ENCODE data around the gene DDX41. TPM values are rescaled to one million over a fixed set of nuclear protein-coding genes. Genes with fewer than 3 reads are reported as not detected.

The DDX41 gene
- total RNA-seq, 6 donors from 2014 or later: 82.0 to 150 (median 91.9) TPM

DNA sequence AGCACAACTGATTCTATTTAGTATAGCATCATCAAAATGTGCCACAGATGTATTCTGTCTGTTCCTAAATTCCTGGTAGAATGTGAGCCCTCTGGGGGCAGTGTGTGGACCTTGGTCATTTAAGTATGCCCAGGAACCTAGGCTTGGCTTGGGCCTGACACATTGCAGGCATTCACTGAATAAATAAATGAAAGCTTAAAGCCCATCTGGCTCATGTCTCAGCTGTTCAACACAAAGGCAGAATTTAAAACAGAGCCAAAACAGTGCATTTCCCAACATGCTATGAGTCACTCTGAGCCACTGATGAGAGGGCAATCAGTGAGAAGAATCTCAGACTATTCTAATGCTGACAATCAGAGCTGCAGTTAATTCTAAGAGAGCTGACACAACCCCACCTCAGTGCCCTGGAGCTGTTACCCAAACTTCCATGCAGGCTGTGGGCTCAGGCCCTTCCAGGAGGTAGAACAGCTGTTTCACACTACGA lies 29.5 kb upstream of the DDX41 start:
- Histone ChIP-seq H3K27me3 (no peaks in the 10 kb centered on the region), H3K36me3 (peaks cover 0 to 13% (median 0%) of the 10 kb centered on the region in 4 donors), H3K27ac (peak overlapping the region; percentile 72 to 77 (median 74)), H3K4me1 (peaks cover 25 to 42% (median 36%) of the 10 kb centered on the region in 4 donors), H3K4me3 (no peak overlapping the region), H3K9me3 (no peaks in the 10 kb centered on the region)
- ATAC-seq (ENCODE audit: low FRiP score in 2 of 2) (peak; percentile 78 to 89), DNase-seq (peak in 1 of 2 donors; percentile 46)
- 88% methylated on average over 1 of the region's 1 CpG; no CpG with 5 or more reads in 1 of the 2 donors for WGBS, 2 donors
- TF ChIP-seq, protein P1, sequence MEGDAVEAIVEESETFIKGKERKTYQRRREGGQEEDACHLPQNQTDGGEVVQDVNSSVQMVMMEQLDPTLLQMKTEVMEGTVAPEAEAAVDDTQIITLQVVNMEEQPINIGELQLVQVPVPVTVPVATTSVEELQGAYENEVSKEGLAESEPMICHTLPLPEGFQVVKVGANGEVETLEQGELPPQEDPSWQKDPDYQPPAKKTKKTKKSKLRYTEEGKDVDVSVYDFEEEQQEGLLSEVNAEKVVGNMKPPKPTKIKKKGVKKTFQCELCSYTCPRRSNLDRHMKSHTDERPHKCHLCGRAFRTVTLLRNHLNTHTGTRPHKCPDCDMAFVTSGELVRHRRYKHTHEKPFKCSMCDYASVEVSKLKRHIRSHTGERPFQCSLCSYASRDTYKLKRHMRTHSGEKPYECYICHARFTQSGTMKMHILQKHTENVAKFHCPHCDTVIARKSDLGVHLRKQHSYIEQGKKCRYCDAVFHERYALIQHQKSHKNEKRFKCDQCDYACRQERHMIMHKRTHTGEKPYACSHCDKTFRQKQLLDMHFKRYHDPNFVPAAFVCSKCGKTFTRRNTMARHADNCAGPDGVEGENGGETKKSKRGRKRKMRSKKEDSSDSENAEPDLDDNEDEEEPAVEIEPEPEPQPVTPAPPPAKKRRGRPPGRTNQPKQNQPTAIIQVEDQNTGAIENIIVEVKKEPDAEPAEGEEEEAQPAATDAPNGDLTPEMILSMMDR (IDR thresholded peaks at IDR 0.05): peak in 1 of 6 experiments; percentile 10
- TF ChIP-seq EP300 (IDR thresholded peaks at IDR 0.05) (peak in 1 of 4 donors; percentile 67), POLR2A (IDR thresholded peaks at IDR 0.05) (no peak), POLR2AphosphoS5 (IDR thresholded peaks at IDR 0.05) (peak; percentile 17 to 73)

DNA sequence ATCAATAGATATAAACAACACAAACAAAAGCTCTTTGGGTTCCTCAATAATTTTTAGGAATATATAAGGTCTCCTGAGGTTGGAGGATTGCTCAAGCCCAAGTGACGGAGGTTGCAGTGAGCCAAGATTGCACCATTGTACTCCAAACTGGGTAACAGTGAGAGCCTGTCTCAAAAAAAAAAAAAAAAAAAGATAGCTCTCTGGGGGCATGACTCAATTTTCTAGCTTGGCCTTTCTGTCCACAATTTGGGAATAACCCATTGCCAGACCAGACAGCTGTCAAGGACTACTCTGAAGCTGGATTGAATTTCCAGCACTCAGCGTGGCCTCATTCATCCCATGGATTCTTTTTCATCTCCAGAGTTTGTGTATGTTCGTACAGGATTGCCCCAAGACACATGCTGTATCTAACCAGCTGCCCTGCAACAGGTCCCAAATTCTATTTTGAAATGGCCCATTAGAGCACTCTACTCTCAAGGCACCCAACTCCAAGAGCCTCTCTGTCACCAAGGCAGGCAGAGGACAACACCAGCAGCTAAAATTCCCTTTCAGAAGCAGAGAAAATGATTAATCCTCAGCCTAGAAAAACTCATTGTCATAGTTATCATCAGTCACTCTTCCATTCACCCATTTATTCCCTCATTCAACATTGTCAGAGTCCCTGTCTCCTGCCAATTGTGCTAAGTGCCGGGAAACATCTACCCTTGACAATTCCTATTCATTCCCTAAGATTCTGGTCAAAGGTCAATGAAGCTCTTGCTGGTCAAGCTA lies 28.9 kb upstream of the DDX41 start:
- peak; percentile 74 to 87 for ATAC-seq (ENCODE audit: low FRiP score in 2 of 2)
- 68 to 72% methylated on average over 4 of the region's 4 CpGs for WGBS, 2 donors
- Histone ChIP-seq H3K27me3 (no peaks in the 10 kb centered on the region), H3K9me3 (no peaks in the 10 kb centered on the region), H3K27ac (peak overlapping the region; percentile 72 to 77 (median 74)), H3K4me3 (no peak overlapping the region), H3K4me1 (peaks cover 25 to 42% (median 36%) of the 10 kb centered on the region in 4 donors), H3K36me3 (peaks cover 0 to 11% (median 0%) of the 10 kb centered on the region in 4 donors)
- peak in 1 of 2 donors; percentile 81 for DNase-seq
- TF ChIP-seq POLR2AphosphoS5 (IDR thresholded peaks at IDR 0.05): peak; percentile 20 to 64
- TF ChIP-seq, protein P1 (IDR thresholded peaks at IDR 0.05): no peak

DNA sequence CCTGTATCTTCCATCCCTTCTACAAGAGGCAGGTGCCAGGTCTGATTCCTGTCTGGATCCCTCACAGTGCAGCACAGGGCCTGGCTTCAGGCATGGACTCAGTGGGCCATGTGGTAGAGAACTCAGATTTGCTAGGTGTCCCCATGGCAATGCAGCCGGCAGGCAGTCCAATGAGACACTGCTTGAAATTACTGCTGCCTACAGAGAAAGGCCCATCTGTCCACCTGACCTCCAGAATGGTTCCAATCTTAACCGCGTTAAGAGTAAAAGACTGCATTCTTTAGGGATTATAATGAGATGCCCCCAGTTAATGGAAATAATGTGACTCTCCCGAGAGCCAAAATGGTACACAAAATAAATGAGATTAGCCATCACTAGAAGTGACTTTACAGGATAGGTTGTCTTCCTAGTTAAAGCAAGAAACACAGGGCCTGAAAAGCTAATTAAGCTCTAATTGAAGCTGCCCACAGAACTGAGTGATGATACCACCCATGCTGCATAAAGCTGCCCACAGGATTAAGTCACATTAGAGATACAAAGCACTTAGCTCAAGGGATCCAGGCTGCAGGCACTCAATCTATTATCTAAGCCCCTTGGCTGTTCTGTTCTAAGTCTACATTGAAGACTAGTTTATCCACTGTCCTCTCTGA lies 26.2 kb upstream of the DDX41 start:
- Histone ChIP-seq H3K27me3 (no peaks in the 10 kb centered on the region), H3K27ac (no peak overlapping the region), H3K36me3 (peaks cover 0 to 15% (median 6%) of the 10 kb centered on the region in 4 donors), H3K4me1 (peaks cover 29 to 43% (median 37%) of the 10 kb centered on the region in 4 donors), H3K9me3 (no peaks in the 10 kb centered on the region), H3K4me3 (no peak overlapping the region)
- no peak for ATAC-seq (ENCODE audit: low FRiP score in 2 of 2)
- no peak for DNase-seq
- TF ChIP-seq, protein P1 (IDR thresholded peaks at IDR 0.05): no peak
- no peak for TF ChIP-seq EP300 (IDR thresholded peaks at IDR 0.05)
- TF ChIP-seq POLR2AphosphoS5 (IDR thresholded peaks at IDR 0.05): no peak
- TF ChIP-seq POLR2A (IDR thresholded peaks at IDR 0.05): no peak
- 96 to 99% methylated on average over 4 of the region's 4 CpGs for WGBS, 2 donors

DNA sequence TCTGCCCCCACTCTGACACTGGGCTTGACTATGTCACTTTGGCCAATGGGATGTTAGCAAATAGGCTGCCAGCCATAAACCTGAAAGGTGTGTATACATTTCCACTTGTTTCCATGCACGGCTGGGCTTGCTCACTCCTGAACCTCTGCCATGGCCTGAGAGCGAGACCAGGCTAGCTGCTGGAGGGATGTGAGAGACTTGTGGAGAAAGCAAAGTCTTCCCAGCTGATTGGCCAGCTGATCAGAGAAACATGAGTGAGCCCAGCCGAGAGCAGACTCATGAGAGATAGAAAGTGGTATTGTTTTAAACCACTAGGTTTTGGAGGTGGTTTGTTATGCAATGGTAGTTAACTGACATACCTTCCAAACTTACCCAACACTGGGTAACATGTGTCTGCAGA lies 23.7 kb upstream of the DDX41 start:
- 66 to 92% methylated on average over 3 of the region's 3 CpGs for WGBS, 2 donors
- ATAC-seq (ENCODE audit: low FRiP score in 2 of 2): no peak

More for the DNA sequence above, 23.7 kb upstream of the DDX41 start:
- Histone ChIP-seq H3K27ac (no peak overlapping the region), H3K4me3 (no peak overlapping the region), H3K36me3 (peaks cover 0 to 39% (median 23%) of the 10 kb centered on the region in 4 donors), H3K4me1 (peaks cover 16 to 29% (median 23%) of the 10 kb centered on the region in 4 donors), H3K27me3 (no peaks in the 10 kb centered on the region), H3K9me3 (no peaks in the 10 kb centered on the region)
- no peak for DNase-seq
- no peak for TF ChIP-seq EP300 (IDR thresholded peaks at IDR 0.05)
- no peak for TF ChIP-seq POLR2A (IDR thresholded peaks at IDR 0.05)
- TF ChIP-seq, protein P1 (IDR thresholded peaks at IDR 0.05): no peak
- TF ChIP-seq POLR2AphosphoS5 (IDR thresholded peaks at IDR 0.05): no peak
